ENCODE results near the gene ITGB7. TPM values are rescaled to one million over a fixed set of nuclear protein-coding genes. Genes with fewer than 3 reads are reported as not detected.

Gene ITGB7
- total and polyA plus RNA-seq, 12 donors: 0.33 to 7.4 (median 3.7) TPM

DNA sequence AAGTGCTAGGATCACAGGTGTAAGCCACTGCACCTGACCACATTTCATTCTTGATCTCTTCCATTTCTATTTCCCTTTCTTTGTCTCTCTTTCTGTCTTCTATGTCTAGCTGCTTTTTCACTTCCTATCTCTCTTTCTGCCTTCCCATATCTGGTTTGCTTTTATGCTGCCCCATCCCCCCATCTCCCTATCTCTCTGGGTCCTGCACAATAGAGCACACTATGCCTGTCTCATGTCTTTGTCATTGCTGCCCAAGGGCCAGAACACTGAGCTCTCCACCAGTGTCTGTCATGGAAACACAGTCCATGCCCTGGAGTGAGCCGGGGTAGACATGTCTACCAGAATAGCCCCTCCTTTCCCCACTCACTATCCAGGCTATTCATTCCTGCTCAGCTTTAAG, 37.3 kb upstream of the ITGB7 start:
- Histone ChIP-seq H3K27ac (no peak overlapping the region), H3K4me1 (replicated peaks in 1 of 2) (no peaks in the 10 kb centered on the region), H3K4me3 (no peak overlapping the region), H3K27me3 (no peaks in the 10 kb centered on the region), H3K36me3 (replicated peaks in 1 of 2) (no peaks in the 10 kb centered on the region), H3K9me3 (replicated peaks in 1 of 3) (no peaks in the 10 kb centered on the region)
- intact Hi-C loops (cut with DNase I): no loop called here
- TF ChIP-seq POLR2A (IDR thresholded peaks at IDR 0.05): no peak
- TF ChIP-seq, protein P1, sequence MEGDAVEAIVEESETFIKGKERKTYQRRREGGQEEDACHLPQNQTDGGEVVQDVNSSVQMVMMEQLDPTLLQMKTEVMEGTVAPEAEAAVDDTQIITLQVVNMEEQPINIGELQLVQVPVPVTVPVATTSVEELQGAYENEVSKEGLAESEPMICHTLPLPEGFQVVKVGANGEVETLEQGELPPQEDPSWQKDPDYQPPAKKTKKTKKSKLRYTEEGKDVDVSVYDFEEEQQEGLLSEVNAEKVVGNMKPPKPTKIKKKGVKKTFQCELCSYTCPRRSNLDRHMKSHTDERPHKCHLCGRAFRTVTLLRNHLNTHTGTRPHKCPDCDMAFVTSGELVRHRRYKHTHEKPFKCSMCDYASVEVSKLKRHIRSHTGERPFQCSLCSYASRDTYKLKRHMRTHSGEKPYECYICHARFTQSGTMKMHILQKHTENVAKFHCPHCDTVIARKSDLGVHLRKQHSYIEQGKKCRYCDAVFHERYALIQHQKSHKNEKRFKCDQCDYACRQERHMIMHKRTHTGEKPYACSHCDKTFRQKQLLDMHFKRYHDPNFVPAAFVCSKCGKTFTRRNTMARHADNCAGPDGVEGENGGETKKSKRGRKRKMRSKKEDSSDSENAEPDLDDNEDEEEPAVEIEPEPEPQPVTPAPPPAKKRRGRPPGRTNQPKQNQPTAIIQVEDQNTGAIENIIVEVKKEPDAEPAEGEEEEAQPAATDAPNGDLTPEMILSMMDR (IDR thresholded peaks at IDR 0.05): no peak
- DNase-seq: no peak
- 55 to 74% (median 66%) methylated on average over 1 of the region's 1 CpG for WGBS, 4 donors

DNA sequence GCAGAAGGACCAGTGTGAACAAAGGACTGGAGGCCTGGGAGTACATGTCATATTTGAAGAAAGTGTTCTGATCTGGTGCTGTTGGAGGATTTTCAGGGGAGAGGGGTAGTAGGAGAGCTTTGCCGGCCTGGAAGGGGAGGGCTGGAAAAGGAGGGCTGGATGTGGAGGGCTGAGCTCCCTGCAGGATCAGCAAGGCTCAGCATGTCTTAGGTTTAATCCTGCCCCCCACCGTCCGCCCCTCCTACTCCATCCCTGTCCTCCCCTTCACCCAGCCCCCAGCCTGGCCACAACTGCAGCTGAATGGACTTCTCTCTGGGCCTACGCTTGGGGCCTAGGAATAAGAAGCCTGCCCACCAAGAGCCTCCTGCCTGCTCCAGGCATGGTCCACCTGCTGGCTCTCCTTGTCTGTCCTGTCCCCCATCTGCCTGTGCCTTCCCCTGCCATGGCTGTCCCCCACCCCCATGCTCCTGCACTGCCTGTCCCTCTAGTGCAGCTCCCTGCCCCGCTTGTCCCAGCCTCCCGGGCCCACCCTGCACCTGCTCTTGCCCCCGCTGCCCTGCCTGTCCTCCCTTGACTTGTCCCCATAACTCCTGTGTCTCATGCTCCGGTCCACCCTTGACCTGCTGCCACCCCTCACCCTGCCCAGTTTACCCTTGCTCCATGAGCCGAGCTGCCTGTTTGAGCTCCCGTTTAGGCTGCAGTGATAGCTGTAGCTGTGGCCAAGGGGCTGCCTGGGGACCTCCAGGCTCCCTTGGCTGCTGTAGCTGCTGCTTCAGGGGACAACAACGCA, 34.8 kb upstream of the ITGB7 start:
- H3K27ac ChIP-seq: no peak overlapping the region
- H3K4me1 ChIP-seq (replicated peaks in 1 of 2): no peaks in the 10 kb centered on the region
- intact Hi-C loops (cut with DNase I): no loop called here
- no peak overlapping the region for H3K4me3 ChIP-seq
- no peaks in the 10 kb centered on the region for H3K9me3 ChIP-seq (replicated peaks in 1 of 3)
- H3K27me3 ChIP-seq: no peaks in the 10 kb centered on the region
- DNase-seq: no peak
- no peak for TF ChIP-seq POLR2A (IDR thresholded peaks at IDR 0.05)
- TF ChIP-seq, protein P1 (IDR thresholded peaks at IDR 0.05): no peak
- WGBS, 4 donors: 69 to 77% (median 75%) methylated on average over 8 to 11 of the region's 11 CpGs
- H3K36me3 ChIP-seq (replicated peaks in 1 of 2): no peaks in the 10 kb centered on the region

DNA sequence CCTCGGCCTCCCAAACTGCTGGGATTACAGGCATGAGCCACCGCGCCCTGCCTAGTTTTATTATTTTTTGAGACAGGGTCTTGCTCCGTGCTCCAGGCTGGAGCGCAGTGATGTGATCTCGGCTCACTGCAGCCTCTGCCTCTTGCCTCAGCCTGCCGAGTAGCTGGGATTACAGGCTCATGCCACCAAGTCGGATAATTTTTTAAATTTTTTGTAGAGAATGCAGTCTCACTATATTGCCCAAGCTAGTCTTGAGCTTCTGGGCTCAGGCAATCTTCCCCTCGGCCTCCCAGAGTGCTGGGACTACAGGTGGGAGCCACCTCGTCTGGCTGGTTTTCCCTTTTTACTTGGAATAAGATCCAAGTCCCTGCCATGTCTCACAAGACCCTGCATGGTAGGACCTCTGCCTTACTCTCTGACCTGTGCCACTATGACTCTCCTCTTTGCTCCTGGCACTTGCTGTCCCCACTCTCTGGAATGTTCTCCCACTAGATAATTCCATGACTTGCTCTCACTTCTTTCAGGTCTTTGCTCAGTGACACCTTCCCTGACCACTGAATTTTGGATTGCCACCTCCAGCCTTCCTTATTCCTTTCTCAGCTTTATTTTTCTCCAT, 32.7 kb upstream of the ITGB7 start:
- Histone ChIP-seq H3K27ac (no peak overlapping the region), H3K9me3 (replicated peaks in 1 of 3) (no peaks in the 10 kb centered on the region), H3K4me1 (replicated peaks in 1 of 2) (no peaks in the 10 kb centered on the region), H3K27me3 (no peaks in the 10 kb centered on the region), H3K36me3 (replicated peaks in 1 of 2) (no peaks in the 10 kb centered on the region), H3K4me3 (no peak overlapping the region)
- TF ChIP-seq, protein P1 (IDR thresholded peaks at IDR 0.05): no peak
- TF ChIP-seq POLR2A (IDR thresholded peaks at IDR 0.05): no peak
- intact Hi-C loops (cut with DNase I): no loop called here
- no peak for DNase-seq
- 85 to 87% (median 87%) methylated on average over 10 of the region's 10 CpGs for WGBS, 4 donors

DNA sequence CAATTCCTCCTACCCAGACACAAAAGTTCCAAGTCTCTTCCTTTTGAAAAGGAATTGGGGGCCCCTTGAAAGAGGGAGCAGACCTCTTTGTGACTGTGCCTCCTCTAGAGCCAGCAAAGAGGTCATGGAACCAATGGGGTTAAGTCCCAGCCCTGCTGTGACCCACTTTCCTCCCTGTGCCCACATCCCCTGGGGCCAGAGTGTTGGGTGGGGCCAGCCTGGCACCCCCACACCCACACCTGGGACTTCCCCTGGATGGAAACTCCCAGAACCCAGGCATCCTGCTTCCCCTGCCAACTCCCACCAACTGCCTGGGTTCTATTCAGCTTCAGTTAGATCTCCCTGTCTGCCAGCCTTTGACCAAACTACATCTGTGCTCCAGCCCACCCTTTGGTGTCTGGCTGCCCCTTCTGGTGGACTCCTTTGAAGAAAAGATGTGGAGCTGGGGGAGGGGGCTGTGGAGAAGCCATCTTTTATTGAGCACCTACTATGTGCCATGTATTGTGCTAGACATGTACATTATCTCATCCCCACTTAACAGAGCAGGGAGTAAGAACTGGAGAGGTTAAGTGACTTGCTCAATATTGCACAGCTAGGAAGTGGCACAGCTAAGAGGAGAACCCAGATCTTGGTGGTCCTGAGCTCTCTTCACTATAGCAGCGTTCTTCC, 29.5 kb upstream of the ITGB7 start:
- Histone ChIP-seq H3K36me3 (replicated peaks in 1 of 2) (no peaks in the 10 kb centered on the region), H3K9me3 (replicated peaks in 1 of 3) (no peaks in the 10 kb centered on the region), H3K4me3 (no peak overlapping the region), H3K27ac (no peak overlapping the region), H3K4me1 (replicated peaks in 1 of 2) (peaks cover 10 to 13% of the 10 kb centered on the region in 2 donors), H3K27me3 (no peaks in the 10 kb centered on the region)
- no peak for DNase-seq
- intact Hi-C loops (cut with DNase I): no loop called here
- TF ChIP-seq POLR2A (IDR thresholded peaks at IDR 0.05): no peak
- TF ChIP-seq, protein P1 (IDR thresholded peaks at IDR 0.05): no peak
- WGBS, 4 donors: 79 to 100% (median 94%) methylated on average over 1 of the region's 1 CpG

Measured in adrenal gland (tissue), 12 donors.